Medulla oblongata (tissue), 1 donor: ENCODE measurements around the gene PRSS12.
"Not testable (repeated sequence)": the region's sequence is repeated elsewhere in the genome, so short reads cannot be mapped to it uniquely, and the experiment has no call there.

Source experiments
- DNase-seq: peaks from one replicate; pipeline ENCODE4 v3.0.0-alpha.2; 2015; ENCODE audit errors: extremely low spot score

Gene PRSS12

GRCh38 chr4:118278473-118279274 is 74.1 kb downstream of the PRSS12 start:
- peak; percentile 95 for DNase-seq

GRCh38 chr4:118277243-118277642 is 75.6 kb downstream of the PRSS12 start:
- DNase-seq, result no peak

GRCh38 chr4:118276580-118276979 is 76.2 kb downstream of the PRSS12 start:
- no peak for DNase-seq

GRCh38 chr4:118273642-118274041 is 79.2 kb downstream of the PRSS12 start:
- no peak for DNase-seq

GRCh38 chr4:118271788-118272187 is 81.0 kb downstream of the PRSS12 start:
- no peak for DNase-seq

- DNase-seq, result peak; percentile 72
These were observed 82.3 kb downstream of the PRSS12 start for GRCh38 chr4:118270492-118270891.

- no peak for DNase-seq
These were observed 84.0 kb downstream of the PRSS12 start for GRCh38 chr4:118268780-118269179.

GRCh38 chr4:118266145-118266496 is 86.7 kb downstream of the PRSS12 start:
- not testable (repeated sequence) for DNase-seq

GRCh38 chr4:118265312-118266144 is 87.3 kb downstream of the PRSS12 start:
- no peak for DNase-seq

- DNase-seq, result no peak
These were observed 88.7 kb downstream of the PRSS12 start for GRCh38 chr4:118264096-118264495.

- DNase-seq, result no peak
These were observed 92.5 kb downstream of the PRSS12 start for GRCh38 chr4:118260309-118260708.

GRCh38 chr4:118259111-118259510 is 93.7 kb downstream of the PRSS12 start:
- DNase-seq, result no peak

- no peak for DNase-seq
These were observed 98.4 kb downstream of the PRSS12 start for GRCh38 chr4:118254368-118254767.

- no peak for DNase-seq
These were observed 102.9 kb downstream of the PRSS12 start for GRCh38 chr4:118249890-118250289.

GRCh38 chr4:118237531-118237930 is 115.3 kb downstream of the PRSS12 start:
- DNase-seq, result no peak

GRCh38 chr4:118235566-118236120 is 117.2 kb downstream of the PRSS12 start:
- no peak for DNase-seq
